K562 (cell line): Measurements from ENCODE around the gene TPRG1L. TPM values are rescaled to one million over a fixed set of nuclear protein-coding genes. Genes with fewer than 3 reads are reported as not detected.

Experiments
- EGR1 ChIP-seq: fragments of 450-650 bp; conservative IDR thresholded peaks from 2 replicates; pipeline ENCODE4 v1.6.1; 2017; ENCODE audit warnings: mild to moderate bottlenecking
- EP300 ChIP-seq: IDR thresholded peaks from 2 replicates; pipeline ENCODE4 v1.6.1; 2012; ENCODE audit warnings: low read length, improper control_type of control experiment
- HDAC6 ChIP-seq: IDR thresholded peaks from 2 replicates; pipeline ENCODE4 v1.6.1; 2012; ENCODE audit warnings: low read depth, mild to moderate bottlenecking, control low read depth, inconsistent platforms, low read length, moderate library complexity
- HMGXB4 ChIP-seq: sonication (generic); formaldehyde crosslinking; IDR thresholded peaks from 2 replicates; pipeline ENCODE4 v1.8.1; 2023; ENCODE audit warnings: mild to moderate bottlenecking, missing genetic modification reagents
- HNRNPL ChIP-seq: fragments of 200-400 bp; formaldehyde crosslinking; IDR thresholded peaks from 2 replicates; pipeline ENCODE4 v1.6.1; 2017; ENCODE audit warnings: low read depth, mild to moderate bottlenecking, low read length
- MLX ChIP-seq, 2 experiments: fragments of 450-650 bp in 1 of 2; sonication (generic) in 1 of 2; formaldehyde crosslinking; conservative IDR thresholded peaks; 2 replicates each; pipeline versions ENCODE4 v1.4.0 to v1.8.1; 2020 to 2022; ENCODE audit warnings: mild to moderate bottlenecking in 1 of 2, missing genetic modification reagents in 1 of 2
- NR2C2 ChIP-seq, 2 experiments: fragments of 200-800 bp in 1 of 2; sonication (Bioruptor generic) in 1 of 2; sonication (generic) in 1 of 2; formaldehyde crosslinking in 1 of 2; IDR thresholded peaks; 2 replicates each; pipeline versions ENCODE4 v1.6.1 to v1.8.0; 2016 to 2022; ENCODE audit warnings: mild to moderate bottlenecking in 1 of 2, missing compliant biosample characterization in 1 of 2, missing genetic modification characterization in 1 of 2, missing genetic modification reagents in 1 of 2
- NUFIP1 ChIP-seq: fragments of 450-650 bp; IDR thresholded peaks from 2 replicates; pipeline ENCODE4 v1.6.1; 2018; ENCODE audit not compliant: partially characterized antibody
- PHTF2 ChIP-seq: fragments of 250-450 bp; sonication (Bioruptor Pico); IDR thresholded peaks from 2 replicates; pipeline ENCODE4 v1.5.0; 2021; ENCODE audit warnings: mild to moderate bottlenecking
- POLR2AphosphoS5 ChIP-seq: IDR thresholded peaks from 2 replicates; pipeline ENCODE4 v1.6.1; 2011; ENCODE audit warnings: mild to moderate bottlenecking, low read depth, low read length, moderate library complexity; ENCODE audit not compliant: control insufficient read depth, insufficient read depth
- POLR3G ChIP-seq: IDR thresholded peaks from 2 replicates; pipeline ENCODE4 v1.6.1; 2011; ENCODE audit not compliant: insufficient read length, insufficient replicate concordance; ENCODE audit errors: extremely low read depth
- SIN3B ChIP-seq: fragments of 450-650 bp; IDR thresholded peaks from 2 replicates; pipeline ENCODE4 v1.6.1; 2017; ENCODE audit warnings: low read depth, mild to moderate bottlenecking, moderate library complexity
- SPI1 ChIP-seq: IDR thresholded peaks from 2 replicates; pipeline ENCODE4 v1.6.1; 2011; ENCODE audit warnings: low read depth, low read length, control low read depth, borderline replicate concordance
- STAG1 ChIP-seq: sonication (generic); formaldehyde crosslinking; IDR thresholded peaks from 2 replicates; pipeline ENCODE4 v1.5.0; 2020; ENCODE audit warnings: missing genetic modification reagents, borderline replicate concordance
- THRB ChIP-seq: fragments of 450-650 bp; formaldehyde crosslinking; conservative IDR thresholded peaks from 2 replicates; pipeline ENCODE4 v1.4.0; 2022; ENCODE audit warnings: mild to moderate bottlenecking, missing genetic modification characterization
- ZNF24 ChIP-seq: fragments of 450-650 bp; IDR thresholded peaks from 2 replicates; pipeline ENCODE4 v1.6.1; 2016
- ZNF639 ChIP-seq, 2 experiments: fragments of 200-800 bp in 1 of 2; sonication (Bioruptor generic) in 1 of 2; sonication (generic) in 1 of 2; formaldehyde crosslinking in 1 of 2; IDR thresholded peaks in 1 of 2; conservative IDR thresholded peaks in 1 of 2; 2 replicates each; pipeline versions ENCODE4 v1.5.0 to v1.6.1; 2016 to 2020; ENCODE audit warnings: missing compliant biosample characterization in 1 of 2, missing genetic modification characterization in 1 of 2, missing genetic modification reagents in 1 of 2
- ZNF780A ChIP-seq: fragments of 250-450 bp; sonication (Bioruptor Pico); IDR thresholded peaks from 2 replicates; pipeline ENCODE4 v1.5.0; 2021; ENCODE audit warnings: mild to moderate bottlenecking
- polyA plus RNA-seq, 8 experiments: library from polyadenylated mRNA; depleted of rRNA in 4 of 8; stranded (reverse) in 5 of 8; unstranded in 3 of 8; fragments of >200 nt; fragmentation: Nextera tagmentation in 2 of 8; fragmentation: Illumina TruSeq in 1 of 8; extraction: Ambion mirVana in 2 of 8; extraction: Trizol in 1 of 8; gene quantifications; 2 replicates each; pipeline versions ENCODE4 v1.2.1 to v1.2.3, GENCODE V29; 2011 to 2014; ENCODE audit warnings: inconsistent platforms in 1 of 8, missing spikeins in 1 of 8
- total RNA-seq, 7 experiments: library from RNA; depleted of rRNA in 6 of 7; stranded (reverse); fragments of >200 nt in 6 of 7; fragmentation: Illumina TruSeq in 2 of 7; extraction: Trizol in 2 of 7; gene quantifications; 2 replicates each; pipeline versions ENCODE4 v1.2.1 to v1.2.3, GENCODE V29; 2011 to 2021; ENCODE audit warnings: low replicate concordance in 1 of 7
- TF ChIP-seq, protein P1 (sequence below): fragments of 250-450 bp; sonication (Bioruptor Pico); IDR thresholded peaks from 2 replicates; pipeline ENCODE4 v1.4.0; 2020; ENCODE audit warnings: borderline replicate concordance

TPRG1L gene
- total and polyA plus RNA-seq, 9 of the 15 experiments (the other 6 are each of a cell fraction or from before 2014, with no cell fraction given), result 1.6 to 11.0 (median 6.2) TPM

DNA sequence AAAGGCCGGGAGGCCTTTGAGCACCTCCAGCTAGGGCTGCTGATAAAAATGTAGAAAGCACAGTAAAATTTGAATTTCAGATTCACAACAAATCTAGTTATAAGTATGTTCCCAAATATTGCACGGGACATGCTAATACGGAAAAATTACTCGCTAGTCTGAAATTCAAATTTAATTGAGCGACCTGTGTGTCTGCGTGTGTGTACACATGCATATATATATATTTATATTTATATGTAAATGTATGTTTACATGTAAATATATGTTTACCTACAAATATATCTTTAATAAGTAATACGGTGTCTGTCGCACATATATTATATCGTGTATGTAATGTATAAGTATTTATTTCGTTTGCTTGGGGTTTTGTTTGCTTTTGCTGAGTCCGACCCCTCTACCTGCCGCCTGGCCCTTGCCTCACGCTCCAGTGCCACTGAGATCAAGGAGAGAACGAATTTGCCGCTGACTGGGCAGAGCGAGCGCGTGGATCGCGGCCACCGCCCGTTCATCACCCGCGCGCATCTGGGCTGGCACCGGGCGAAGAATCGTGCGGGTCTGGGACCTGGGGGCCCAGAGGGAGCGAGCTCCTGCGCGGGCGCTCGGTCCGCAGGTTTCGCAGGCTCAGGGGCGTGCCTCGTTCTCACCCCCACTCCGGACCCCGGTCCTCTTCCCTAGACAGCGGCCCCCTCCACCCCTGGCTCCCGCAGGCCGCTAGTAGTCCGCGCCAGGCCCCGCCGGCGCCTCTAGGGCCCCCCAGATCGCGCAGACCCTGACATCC, 25.6 kb downstream of the TPRG1L start (continued):
- TF ChIP-seq HMGXB4 (0 out of 2 replicates have a peak, but pooled peaks have one; percentile 42), THRB (CRISPR knock-in tag) (no peak), STAG1 (CRISPR knock-in tag) (no peak), NR2C2 (CRISPR knock-in tag; IDR thresholded peaks at IDR 0.05) (no peak), NR2C2 (tag; IDR thresholded peaks at IDR 0.05) (no peak; the same call in 1 of the 2 replicates), ZNF24 (no peak), NUFIP1 (no peak), PHTF2 (CRISPR knock-in tag) (no peak), EP300 (no peak), POLR3G (no peak), POLR2AphosphoS5 (no peak), EGR1 (no peak), SIN3B (no peak), SPI1 (no peak), ZNF639 (CRISPR knock-in tag; conservative IDR thresholded peaks at IDR 0.05 in 1 of 2, IDR thresholded peaks at IDR 0.05 in 1 of 2) (0 out of 4 replicates have a peak, but pooled peaks of 1 of the 2 experiments have one; percentile 11), MLX (CRISPR knock-in tag; conservative IDR thresholded peaks at IDR 0.05) (no peak), ZNF780A (CRISPR knock-in tag) (no peak), HNRNPL (0 out of 2 replicates have a peak, but pooled peaks have one; percentile 21), HDAC6 (no peak)
- TF ChIP-seq, protein P1, sequence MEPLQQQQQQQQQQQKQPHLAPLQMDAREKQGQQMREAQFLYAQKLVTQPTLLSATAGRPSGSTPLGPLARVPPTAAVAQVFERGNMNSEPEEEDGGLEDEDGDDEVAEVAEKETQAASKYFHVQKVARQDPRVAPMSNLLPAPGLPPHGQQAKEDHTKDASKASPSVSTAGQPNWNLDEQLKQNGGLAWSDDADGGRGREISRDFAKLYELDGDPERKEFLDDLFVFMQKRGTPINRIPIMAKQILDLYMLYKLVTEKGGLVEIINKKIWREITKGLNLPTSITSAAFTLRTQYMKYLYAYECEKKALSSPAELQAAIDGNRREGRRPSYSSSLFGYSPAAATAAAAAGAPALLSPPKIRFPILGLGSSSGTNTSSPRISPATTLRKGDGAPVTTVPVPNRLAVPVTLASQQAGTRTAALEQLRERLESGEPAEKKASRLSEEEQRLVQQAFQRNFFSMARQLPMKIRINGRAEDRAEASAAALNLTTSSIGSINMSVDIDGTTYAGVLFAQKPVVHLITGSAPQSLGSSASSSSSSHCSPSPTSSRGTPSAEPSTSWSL, result no peak
